ENCODE results near the gene SIGLEC12.

DNA sequence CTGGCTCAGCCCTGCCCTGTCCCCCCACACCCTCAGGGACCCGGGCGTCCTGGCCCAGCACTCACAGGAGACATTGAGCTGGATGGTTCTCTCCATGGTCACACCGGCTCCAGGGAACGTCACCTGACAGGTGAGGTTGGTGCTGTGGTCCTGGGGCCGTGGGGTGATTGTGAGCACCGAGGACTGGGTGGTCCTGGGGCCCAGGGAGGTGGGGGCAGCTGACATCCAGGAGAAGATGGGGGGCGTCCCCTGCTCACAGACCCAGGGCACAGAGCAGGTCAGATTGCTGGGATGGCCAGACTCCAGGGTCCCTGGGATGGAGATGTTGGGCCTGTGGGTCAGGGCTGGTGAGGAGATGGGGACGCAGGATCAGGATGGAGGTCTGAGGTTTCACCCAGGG, 29.0 kb upstream of the SIGLEC12 start:
- no peak for TF ChIP-seq EZH2 (IDR thresholded peaks at IDR 0.05)
- no peak for TF ChIP-seq CTCF (IDR thresholded peaks at IDR 0.05)
